ENCODE data around the gene VILL.
"Not testable (repeated sequence)": the region's sequence is repeated elsewhere in the genome, so short reads cannot be mapped to it uniquely, and the experiment has no call there.

Gene VILL

DNA sequence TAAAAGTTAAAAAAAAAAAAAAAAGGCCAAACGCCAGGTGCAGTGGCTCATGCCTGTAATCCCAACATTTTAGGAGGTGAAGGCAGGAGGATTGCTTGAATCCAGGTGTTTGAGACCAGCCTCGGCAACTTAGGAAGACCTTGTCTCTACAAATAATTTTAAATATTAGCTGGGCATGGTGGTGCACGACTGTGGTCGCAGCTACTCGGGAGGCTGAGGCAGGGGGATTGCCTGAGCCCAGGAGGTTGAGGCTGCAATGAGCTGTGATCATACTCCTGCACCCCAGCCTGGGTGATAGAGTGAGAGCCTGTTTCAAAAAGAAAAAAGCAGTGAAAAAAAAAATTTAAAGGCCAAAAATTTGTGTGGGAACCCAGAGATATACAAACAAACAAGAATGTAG lies 45.7 kb downstream of the VILL start:
- no peak for DNase-seq (ENCODE audit: low read depth in 3 of 3)

- no peak for DNase-seq (ENCODE audit: low read depth in 3 of 3)
Measured at GRCh38 chr3:38036906-38037305, 46.3 kb downstream of the VILL start.

DNA sequence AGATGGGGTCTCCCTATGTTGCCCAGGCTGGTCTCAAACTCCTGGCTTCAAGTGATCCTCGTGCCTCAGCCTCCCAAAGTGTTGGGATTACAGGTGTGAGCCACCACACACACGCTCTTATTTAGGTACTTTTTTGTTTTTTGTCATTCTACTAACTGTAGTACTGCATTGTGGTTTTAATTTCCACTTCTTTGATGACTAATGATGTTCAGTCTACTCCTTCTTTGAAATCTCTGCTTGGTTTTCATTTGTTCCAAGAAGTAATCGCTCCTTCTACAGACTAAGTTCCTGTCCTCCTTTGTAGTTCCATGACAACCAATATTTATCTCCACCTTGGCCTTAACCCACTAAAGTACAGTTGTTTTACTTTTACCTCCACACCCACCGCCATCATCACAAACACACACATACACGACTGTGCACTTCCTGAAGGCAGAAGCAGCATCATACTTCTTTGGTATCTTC lies 47.9 kb downstream of the VILL start:
- no peak for DNase-seq (ENCODE audit: low read depth in 3 of 3)

DNA sequence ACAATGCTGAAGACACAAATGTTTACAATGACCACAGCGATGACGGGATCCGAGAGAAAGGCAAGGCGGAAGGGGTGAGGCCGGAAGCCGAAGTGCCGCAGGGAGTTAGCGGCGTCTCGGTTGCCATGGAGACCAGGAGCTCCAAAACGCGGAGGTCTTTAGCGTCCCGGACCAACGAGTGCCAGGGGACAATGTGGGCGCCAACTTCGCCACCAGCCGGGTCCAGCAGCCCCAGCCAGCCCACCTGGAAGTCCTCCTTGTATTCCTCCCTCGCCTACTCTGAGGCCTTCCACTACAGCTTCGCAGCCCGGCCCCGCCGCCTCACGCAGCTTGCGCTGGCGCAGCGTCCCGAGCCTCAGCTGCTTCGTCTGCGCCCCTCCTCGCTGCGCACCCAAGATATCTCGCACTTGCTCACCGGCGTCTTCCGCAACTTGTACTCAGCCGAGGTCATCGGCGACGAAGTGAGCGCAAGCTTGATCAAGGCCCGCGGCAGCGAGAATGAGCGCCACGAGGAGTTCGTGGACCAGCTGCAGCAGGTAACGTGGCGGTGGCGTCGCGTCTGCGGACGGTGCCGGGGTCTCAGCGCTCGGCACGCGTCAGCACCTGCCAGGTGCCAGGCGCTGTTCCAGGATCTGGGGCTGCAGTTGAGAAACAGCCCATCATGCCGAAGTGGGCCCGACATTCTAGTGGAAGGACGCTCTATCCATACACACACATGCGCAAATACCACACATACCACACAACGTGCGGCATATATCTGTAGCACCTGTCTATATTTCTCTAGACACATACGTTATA lies 48.7 kb downstream of the VILL start, which contains the start of gene DLEC1:
Gene DLEC1 (plus strand): TSS at position 108 of the 798 bp plus-strand sequence. CDS start 18 bp downstream, at position 126.
- peak; percentile 58 to 73 (median 69) for DNase-seq (ENCODE audit: low read depth in 3 of 3)

GRCh38 chr3:38039899-38040261 lies 49.3 kb downstream of the VILL start:
- DNase-seq (ENCODE audit: low read depth in 3 of 3) = no peak

DNA sequence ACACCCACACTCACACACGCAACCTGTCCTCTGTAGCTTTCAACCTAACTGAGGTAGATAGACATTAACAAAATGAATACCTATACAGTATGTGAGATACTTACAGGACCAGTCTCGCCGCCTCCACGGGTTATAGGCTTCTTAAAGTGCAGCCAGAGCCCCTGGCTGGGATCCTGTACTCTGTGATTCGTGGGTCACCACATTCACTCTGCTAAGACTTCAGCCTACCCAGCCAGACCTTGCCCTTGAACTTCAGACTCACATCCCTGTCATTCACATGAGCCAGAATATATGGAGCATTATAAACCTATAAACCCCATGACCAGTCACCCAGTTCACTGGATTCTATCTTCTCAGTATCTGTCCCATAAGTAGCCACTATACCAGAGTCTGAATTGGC lies 49.8 kb downstream of the VILL start:
- no peak for DNase-seq (ENCODE audit: low read depth in 3 of 3)

GRCh38 chr3:38043486-38043885 lies 52.9 kb downstream of the VILL start:
- DNase-seq (ENCODE audit: low read depth in 3 of 3) = no peak

- no peak for DNase-seq (ENCODE audit: low read depth in 3 of 3)
Measured at GRCh38 chr3:38046027-38046426, 55.4 kb downstream of the VILL start.

GRCh38 chr3:38046821-38047220 lies 56.2 kb downstream of the VILL start:
- DNase-seq (ENCODE audit: low read depth in 3 of 3) = no peak

GRCh38 chr3:38047896-38048295 lies 57.3 kb downstream of the VILL start:
- no peak for DNase-seq (ENCODE audit: low read depth in 3 of 3)

- no peak for DNase-seq (ENCODE audit: low read depth in 3 of 3)
Measured at GRCh38 chr3:38049358-38050126, 59.0 kb downstream of the VILL start.

DNA sequence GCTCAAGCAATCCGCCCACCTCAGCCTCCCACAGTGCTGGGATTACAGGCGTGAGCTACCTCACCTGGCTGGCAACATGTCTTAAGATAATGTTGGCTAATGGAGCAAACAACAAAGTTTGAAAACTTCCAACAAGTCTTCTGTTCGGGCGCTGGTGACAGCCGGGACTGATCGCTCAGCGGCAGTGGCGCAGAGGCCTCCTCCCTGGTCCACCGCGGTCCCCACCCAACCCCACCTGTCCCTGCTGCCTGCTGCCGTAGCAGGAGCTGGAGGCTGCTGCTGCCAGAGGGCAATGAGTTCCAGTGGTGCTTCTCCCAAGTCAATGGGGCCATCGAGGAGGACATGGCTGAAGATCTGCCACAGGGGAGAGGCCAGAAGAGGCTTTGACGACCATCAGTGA lies 60.5 kb downstream of the VILL start:
- DNase-seq (ENCODE audit: low read depth in 3 of 3) = no peak

- not testable (repeated sequence) for DNase-seq (ENCODE audit: low read depth in 3 of 3)
Measured at GRCh38 chr3:38053286-38053685, 62.7 kb downstream of the VILL start.

DNA sequence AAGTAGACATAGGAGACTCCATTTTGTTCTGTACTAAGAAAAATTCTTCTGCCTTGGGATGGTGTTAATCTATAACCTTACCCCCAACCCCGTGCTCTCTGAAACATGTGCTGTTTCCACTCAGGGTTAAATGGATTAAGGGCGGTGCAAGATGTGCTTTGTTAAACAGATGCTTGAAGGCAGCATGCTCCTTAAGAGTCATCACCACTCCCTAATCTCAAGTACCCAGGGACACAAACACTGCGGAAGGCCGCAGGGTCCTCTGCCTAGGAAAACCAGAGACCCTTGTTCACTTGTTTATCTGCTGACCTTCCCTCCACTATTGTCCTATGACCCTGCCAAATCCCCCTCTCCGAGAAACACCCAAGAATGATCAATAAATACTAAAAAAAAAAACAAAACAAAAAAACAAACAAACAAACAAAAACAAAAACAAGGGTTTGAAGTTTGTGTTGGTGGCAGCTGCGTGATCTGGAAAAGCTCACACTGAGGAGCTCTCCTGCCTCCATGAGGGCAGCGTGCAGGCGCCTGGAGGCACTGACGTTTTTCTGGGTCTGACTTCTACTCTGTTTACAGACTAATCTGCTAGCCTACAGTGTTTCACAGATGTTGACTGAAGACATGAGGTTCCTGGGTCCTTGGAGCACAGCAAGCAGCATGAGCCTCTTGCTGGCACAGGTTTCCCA lies 63.4 kb downstream of the VILL start:
- not testable (repeated sequence) for DNase-seq (ENCODE audit: low read depth in 3 of 3)

- no peak for DNase-seq (ENCODE audit: low read depth in 3 of 3)
Measured at GRCh38 chr3:38054499-38055001, 64.0 kb downstream of the VILL start.

Data from stimulated activated CD4-positive, alpha-beta T cell treated with anti-CD3 and anti-CD28 coated beads, TNF-alpha, amount 100 ng/mL, for 48 hours (primary cell).